Astrocyte of the spinal cord (primary cell): ENCODE results near the gene COL9A3.

Experiments used
- DNase-seq: peaks from one replicate; pipeline ENCODE4 v3.0.0; 2011; ENCODE audit warnings: low read depth, low spot score
- H3K4me3 ChIP-seq: 2 replicates; pipeline ENCODE4 v1.5.1; 2011; ENCODE audit warnings: low read depth, mild to moderate bottlenecking, low read length, moderate library complexity
- CTCF ChIP-seq: IDR thresholded peaks from 2 replicates; pipeline ENCODE4 v1.5.1; 2012; ENCODE audit warnings: low read depth, mild to moderate bottlenecking, low read length, inconsistent platforms
- in situ Hi-C: cut with HindIII; loops from 2 replicates; pipeline ENCODE4 v1.10.0; 2017; ENCODE audit warnings: low sequenced_read_pairs

The COL9A3 gene

GRCh38 chr20:62800314-62801259 lies 16.3 kb upstream of the COL9A3 start:
- in situ Hi-C loops = no loop called here
- no peak for TF ChIP-seq CTCF
- DNase-seq = no peak

GRCh38 chr20:62801284-62802010 lies 15.4 kb upstream of the COL9A3 start:
- in situ Hi-C loops = no loop called here
- TF ChIP-seq CTCF = no peak
- H3K4me3 ChIP-seq = no peak overlapping the region
- no peak for DNase-seq

More at GRCh38 chr20:62800314-62801259, 16.3 kb upstream of the COL9A3 start:
- H3K4me3 ChIP-seq = no peak overlapping the region

- DNase-seq = no peak
- in situ Hi-C loops = no loop called here
- no peak overlapping the region for H3K4me3 ChIP-seq
- TF ChIP-seq CTCF = no peak
These were observed 14.7 kb upstream of the COL9A3 start for GRCh38 chr20:62802026-62802712.

DNA sequence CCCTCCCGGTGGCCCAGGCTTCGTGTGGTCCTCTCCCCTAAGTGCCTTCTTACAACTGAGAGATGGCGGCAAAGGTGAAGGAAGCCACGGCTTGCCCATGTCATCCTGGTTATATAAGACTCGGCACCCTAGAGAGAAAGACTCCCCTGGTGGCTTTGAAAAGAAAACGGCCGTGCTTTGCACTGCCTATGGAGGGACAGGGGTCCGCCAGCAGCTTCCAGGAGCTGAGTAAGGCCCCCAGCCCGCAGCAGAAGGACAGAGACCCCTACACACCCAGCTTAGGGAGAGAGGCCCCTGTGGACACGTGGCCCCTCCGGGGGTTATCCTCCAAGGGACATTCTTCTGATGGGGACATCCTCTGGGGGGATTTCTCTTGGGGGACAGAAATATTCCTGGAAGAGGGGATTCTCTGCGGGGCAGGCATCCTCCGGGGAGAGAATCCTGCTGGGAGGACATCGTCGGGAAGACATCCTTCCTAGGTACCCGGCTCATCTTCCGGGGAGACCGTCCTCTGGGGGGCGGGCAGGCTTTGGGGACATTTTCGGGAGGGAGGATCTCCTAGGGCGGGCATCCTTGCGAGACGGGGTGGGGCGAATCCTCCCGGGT lies 12.7 kb upstream of the COL9A3 start:
- TF ChIP-seq CTCF = no peak
- peak overlapping the region; percentile 70 for H3K4me3 ChIP-seq
- in situ Hi-C loops = no loop called here
- no peak for DNase-seq

- peak within 1 kb of the TSS; percentile 70 for H3K4me3 ChIP-seq
- no peak for TF ChIP-seq CTCF
- DNase-seq = peak; percentile 58
- in situ Hi-C loops = no loop called here
These were observed 12.2 kb upstream of the COL9A3 start, which contains the start of gene OGFR for GRCh38 chr20:62804627-62805154. Gene OGFR (plus strand): TSS chr20:62804835. CDS start chr20:62804860, 25 bp downstream.

DNA sequence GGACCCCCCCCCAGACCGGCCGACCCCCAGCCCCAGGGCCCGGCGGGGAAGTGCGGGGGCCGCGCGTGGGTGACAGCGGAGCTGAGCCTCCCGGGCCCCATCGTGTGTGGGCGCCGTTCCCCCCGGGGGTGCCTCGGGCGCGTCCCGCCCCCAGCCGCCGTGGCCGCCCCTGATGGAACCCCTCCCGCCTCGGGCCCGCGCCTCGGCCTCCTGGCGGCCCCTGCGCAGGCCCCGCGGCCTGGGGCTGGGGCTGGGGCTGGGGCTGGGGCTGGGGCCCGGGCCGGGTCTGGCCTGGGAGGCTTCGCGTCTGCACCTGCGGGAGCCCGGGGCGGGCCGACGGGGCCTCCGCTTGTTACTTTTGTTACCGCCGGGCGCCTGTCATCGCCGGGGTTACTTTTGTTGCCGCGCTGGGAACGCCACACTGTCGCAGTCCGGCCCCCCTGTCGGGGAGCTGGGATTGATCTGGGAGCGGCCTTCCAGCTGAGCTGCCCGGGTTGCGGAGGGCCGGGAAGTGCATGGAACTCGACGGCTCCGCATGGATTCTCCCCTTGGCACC lies 11.6 kb upstream of the COL9A3 start:
- no peak for TF ChIP-seq CTCF
- DNase-seq = no peak
- peak overlapping the region; percentile 70 for H3K4me3 ChIP-seq
- in situ Hi-C loops = no loop called here
